SK-N-SH treated with all-trans-retinoic acid at 6 μM for 48 hours (cell line): ENCODE measurements around the gene RAPGEF1.

Experiments
- ATAC-seq: fragments of 200-7000 bp; cut with Tn5 transposase; 3 replicates; pipeline ENCODE4 v1.9.1; 2020; ENCODE audit warnings: mild to moderate bottlenecking, moderate library complexity
- ARNTL ChIP-seq: fragments of 450-650 bp; formaldehyde crosslinking; IDR thresholded peaks from 2 replicates; pipeline ENCODE4 v1.5.0; 2020; ENCODE audit warnings: low read depth, mild to moderate bottlenecking, moderate library complexity, borderline replicate concordance
- BACH2 ChIP-seq: fragments of 250-450 bp; sonication (Bioruptor Pico); IDR thresholded peaks from 2 replicates; pipeline ENCODE4 v1.9.0; 2021; ENCODE audit warnings: mild to moderate bottlenecking, borderline replicate concordance
- CSDC2 ChIP-seq: fragments of 250-450 bp; sonication (Bioruptor Pico); IDR thresholded peaks from 2 replicates; pipeline ENCODE4 v1.5.0; 2020; ENCODE audit warnings: mild to moderate bottlenecking, moderate library complexity
- GLIS3 ChIP-seq: fragments of 250-450 bp; sonication (Bioruptor Pico); IDR thresholded peaks from 2 replicates; pipeline ENCODE4 v1.5.0; 2020; ENCODE audit warnings: mild to moderate bottlenecking, moderate library complexity
- ISL1 ChIP-seq: fragments of 250-450 bp; sonication (Bioruptor Pico); IDR thresholded peaks from 2 replicates; pipeline ENCODE4 v2.1.2; 2022; ENCODE audit warnings: mild to moderate bottlenecking, moderate library complexity
- OSR1 ChIP-seq: fragments of 250-450 bp; sonication (Bioruptor Pico); IDR thresholded peaks from 2 replicates; pipeline ENCODE4 v1.8.0; 2022; ENCODE audit warnings: moderate library complexity, mild to moderate bottlenecking, inconsistent platforms
- PPARA ChIP-seq: fragments of 250-450 bp; sonication (Bioruptor Pico); IDR thresholded peaks from 2 replicates; pipeline ENCODE4 v1.5.0; 2020; ENCODE audit warnings: mild to moderate bottlenecking, borderline replicate concordance
- RARB ChIP-seq: fragments of 250-450 bp; sonication (Bioruptor Pico); IDR thresholded peaks from 2 replicates; pipeline ENCODE4 v1.8.0; 2021; ENCODE audit warnings: mild to moderate bottlenecking, moderate library complexity
- SNAI2 ChIP-seq: fragments of 250-450 bp; sonication (Bioruptor Pico); IDR thresholded peaks from 2 replicates; pipeline ENCODE4 v1.5.0; 2020; ENCODE audit warnings: mild to moderate bottlenecking, moderate library complexity
- TCF4 ChIP-seq: fragments of 250-450 bp; sonication (Bioruptor Pico); IDR thresholded peaks from 2 replicates; pipeline ENCODE4 v1.8.0; 2021; ENCODE audit warnings: mild to moderate bottlenecking, moderate library complexity, borderline replicate concordance
- TOX ChIP-seq: fragments of 250-450 bp; sonication (Bioruptor Pico); IDR thresholded peaks from 2 replicates; pipeline ENCODE4 v1.8.0; 2021; ENCODE audit warnings: mild to moderate bottlenecking, moderate library complexity, borderline replicate concordance
- ZFP3 ChIP-seq: fragments of 250-450 bp; sonication (Bioruptor Pico); IDR thresholded peaks from 2 replicates; pipeline ENCODE4 v1.5.0; 2020; ENCODE audit warnings: mild to moderate bottlenecking, moderate library complexity
- ZFP30 ChIP-seq: fragments of 450-650 bp; formaldehyde crosslinking; IDR thresholded peaks from 2 replicates; pipeline ENCODE4 v1.5.0; 2022; ENCODE audit warnings: mild to moderate bottlenecking, moderate library complexity
- ZNF565 ChIP-seq: fragments of 450-650 bp; formaldehyde crosslinking; conservative IDR thresholded peaks from 2 replicates; pipeline ENCODE4 v1.5.0; 2020; ENCODE audit warnings: low read depth, mild to moderate bottlenecking, moderate library complexity
- ZNF70 ChIP-seq: fragments of 450-650 bp; formaldehyde crosslinking; IDR thresholded peaks from 2 replicates; pipeline ENCODE4 v1.5.0; 2020; ENCODE audit warnings: mild to moderate bottlenecking, moderate library complexity
- ZNF8 ChIP-seq: fragments of 450-650 bp; formaldehyde crosslinking; IDR thresholded peaks from 2 replicates; pipeline ENCODE4 v1.5.0; 2020; ENCODE audit warnings: mild to moderate bottlenecking, moderate library complexity
- TF ChIP-seq, protein P1 (sequence below): fragments of 250-450 bp; sonication (Bioruptor Pico); IDR thresholded peaks from 2 replicates; pipeline ENCODE4 v1.5.0; 2020; ENCODE audit warnings: mild to moderate bottlenecking, moderate library complexity
- TF ChIP-seq, protein P2 (sequence below): fragments of 250-450 bp; sonication (Bioruptor Pico); IDR thresholded peaks from 2 replicates; pipeline ENCODE4 v1.8.0; 2021; ENCODE audit warnings: low read depth, mild to moderate bottlenecking, moderate library complexity, borderline replicate concordance
- TF ChIP-seq, protein P3 (sequence below): fragments of 250-450 bp; sonication (Bioruptor Pico); IDR thresholded peaks from 2 replicates; pipeline ENCODE4 v1.5.1; 2020; ENCODE audit warnings: low read depth, mild to moderate bottlenecking, moderate library complexity
- TF ChIP-seq, protein P4 (sequence below): fragments of 250-450 bp; sonication (Bioruptor Pico); IDR thresholded peaks from 2 replicates; pipeline ENCODE4 v1.5.1; 2021; ENCODE audit warnings: mild to moderate bottlenecking, moderate library complexity

RAPGEF1 gene

DNA sequence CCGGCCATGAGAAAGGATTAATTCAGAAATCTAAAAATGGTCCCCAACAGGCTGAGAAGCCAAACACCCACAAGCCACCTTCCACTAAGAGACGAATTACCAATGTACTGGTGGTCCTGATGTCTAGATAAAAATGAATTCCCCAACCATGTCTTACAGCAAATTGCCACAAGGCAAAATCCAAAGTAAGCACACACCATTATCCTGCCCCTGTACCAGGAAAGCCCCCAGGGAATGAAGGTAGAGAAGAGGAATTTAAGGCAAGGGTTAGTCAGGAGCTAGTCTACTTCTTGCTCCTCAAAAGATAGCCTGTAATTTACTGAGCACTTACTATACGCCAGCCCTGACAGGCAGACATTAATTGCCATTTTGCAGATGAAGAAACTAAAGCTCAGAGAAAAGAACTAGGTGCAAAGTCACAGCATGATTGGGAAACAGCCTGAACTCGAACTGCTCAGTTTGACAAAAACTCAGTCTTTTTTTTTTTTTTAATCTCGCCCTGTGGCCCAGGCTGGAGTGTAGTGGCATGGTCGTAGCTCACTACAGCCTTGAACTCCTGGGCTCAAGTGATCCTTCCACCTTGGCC is 64.3 kb downstream of the RAPGEF1 start:
- ATAC-seq, result no peak
- TF ChIP-seq ZNF70 (CRISPR knock-in tag) (no peak), GLIS3 (CRISPR knock-in tag) (no peak), ISL1 (no peak)

DNA sequence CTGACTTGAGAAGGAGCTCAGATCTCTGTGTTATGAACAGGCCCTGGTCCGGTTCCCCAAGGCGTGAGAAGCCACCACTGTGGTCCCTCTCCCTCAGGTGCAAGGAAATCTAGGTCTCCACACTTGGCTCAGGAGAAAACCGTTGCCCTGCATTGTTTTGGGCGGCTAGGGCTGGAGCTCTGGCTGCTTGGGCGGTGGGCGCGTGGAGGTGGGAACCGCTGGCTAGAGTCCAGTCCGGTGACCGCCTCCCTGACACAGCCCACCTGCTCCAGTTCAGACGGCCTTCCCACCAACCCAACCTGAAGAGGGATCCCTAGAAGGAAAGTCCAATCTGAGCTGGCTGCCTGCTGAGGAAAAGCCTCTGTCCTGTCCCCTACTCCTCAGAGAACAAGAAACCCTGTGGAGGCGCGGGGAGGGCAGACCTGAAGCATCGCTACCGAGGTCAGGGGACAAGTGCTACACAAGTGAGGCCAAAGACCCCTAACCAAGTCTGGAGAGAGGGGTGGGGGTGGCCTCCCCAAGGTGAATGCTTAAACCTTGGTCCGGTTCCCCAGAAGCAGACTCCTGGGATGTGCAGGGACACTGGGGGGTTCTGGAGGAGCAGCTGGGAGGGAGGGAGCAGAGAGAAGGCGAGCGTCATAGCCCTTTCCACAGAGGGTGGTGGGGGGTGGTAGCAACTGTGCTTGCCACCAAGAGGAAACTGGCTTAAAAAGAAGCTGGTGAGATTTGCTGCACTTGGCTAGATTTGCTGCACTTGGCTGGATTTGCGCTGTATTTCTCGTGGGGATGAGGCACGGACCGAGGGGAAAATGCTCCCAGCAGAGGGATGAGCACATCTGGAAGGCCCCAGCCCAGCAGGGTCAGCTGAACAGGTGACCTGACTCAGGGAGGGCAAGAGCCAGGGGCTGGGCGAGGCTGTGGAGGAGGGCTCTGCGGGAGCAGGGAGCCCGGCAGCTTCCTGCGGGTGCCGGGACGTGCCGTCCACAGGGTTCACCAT is 65.2 kb downstream of the RAPGEF1 start:
- ATAC-seq, result no peak
- no peak for TF ChIP-seq RARB (CRISPR knock-in tag)
- no peak for TF ChIP-seq ARNTL (CRISPR knock-in tag)
- TF ChIP-seq, protein P1, sequence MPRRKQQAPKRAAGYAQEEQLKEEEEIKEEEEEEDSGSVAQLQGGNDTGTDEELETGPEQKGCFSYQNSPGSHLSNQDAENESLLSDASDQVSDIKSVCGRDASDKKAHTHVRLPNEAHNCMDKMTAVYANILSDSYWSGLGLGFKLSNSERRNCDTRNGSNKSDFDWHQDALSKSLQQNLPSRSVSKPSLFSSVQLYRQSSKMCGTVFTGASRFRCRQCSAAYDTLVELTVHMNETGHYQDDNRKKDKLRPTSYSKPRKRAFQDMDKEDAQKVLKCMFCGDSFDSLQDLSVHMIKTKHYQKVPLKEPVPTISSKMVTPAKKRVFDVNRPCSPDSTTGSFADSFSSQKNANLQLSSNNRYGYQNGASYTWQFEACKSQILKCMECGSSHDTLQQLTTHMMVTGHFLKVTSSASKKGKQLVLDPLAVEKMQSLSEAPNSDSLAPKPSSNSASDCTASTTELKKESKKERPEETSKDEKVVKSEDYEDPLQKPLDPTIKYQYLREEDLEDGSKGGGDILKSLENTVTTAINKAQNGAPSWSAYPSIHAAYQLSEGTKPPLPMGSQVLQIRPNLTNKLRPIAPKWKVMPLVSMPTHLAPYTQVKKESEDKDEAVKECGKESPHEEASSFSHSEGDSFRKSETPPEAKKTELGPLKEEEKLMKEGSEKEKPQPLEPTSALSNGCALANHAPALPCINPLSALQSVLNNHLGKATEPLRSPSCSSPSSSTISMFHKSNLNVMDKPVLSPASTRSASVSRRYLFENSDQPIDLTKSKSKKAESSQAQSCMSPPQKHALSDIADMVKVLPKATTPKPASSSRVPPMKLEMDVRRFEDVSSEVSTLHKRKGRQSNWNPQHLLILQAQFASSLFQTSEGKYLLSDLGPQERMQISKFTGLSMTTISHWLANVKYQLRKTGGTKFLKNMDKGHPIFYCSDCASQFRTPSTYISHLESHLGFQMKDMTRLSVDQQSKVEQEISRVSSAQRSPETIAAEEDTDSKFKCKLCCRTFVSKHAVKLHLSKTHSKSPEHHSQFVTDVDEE (CRISPR knock-in tag), result no peak
- no peak for TF ChIP-seq OSR1 (CRISPR knock-in tag)
- TF ChIP-seq GLIS3 (CRISPR knock-in tag), result no peak
- no peak for TF ChIP-seq ZFP3 (CRISPR knock-in tag)
- no peak for TF ChIP-seq ZNF565
- TF ChIP-seq CSDC2 (CRISPR knock-in tag), result no peak
- TF ChIP-seq SNAI2 (CRISPR knock-in tag), result no peak
- TF ChIP-seq, protein P2, sequence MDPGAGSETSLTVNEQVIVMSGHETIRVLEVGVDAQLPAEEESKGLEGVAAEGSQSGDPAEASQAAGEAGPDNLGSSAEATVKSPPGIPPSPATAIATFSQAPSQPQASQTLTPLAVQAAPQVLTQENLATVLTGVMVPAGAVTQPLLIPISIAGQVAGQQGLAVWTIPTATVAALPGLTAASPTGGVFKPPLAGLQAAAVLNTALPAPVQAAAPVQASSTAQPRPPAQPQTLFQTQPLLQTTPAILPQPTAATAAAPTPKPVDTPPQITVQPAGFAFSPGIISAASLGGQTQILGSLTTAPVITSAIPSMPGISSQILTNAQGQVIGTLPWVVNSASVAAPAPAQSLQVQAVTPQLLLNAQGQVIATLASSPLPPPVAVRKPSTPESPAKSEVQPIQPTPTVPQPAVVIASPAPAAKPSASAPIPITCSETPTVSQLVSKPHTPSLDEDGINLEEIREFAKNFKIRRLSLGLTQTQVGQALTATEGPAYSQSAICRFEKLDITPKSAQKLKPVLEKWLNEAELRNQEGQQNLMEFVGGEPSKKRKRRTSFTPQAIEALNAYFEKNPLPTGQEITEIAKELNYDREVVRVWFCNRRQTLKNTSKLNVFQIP (CRISPR knock-in tag), result no peak
- TF ChIP-seq TOX (CRISPR knock-in tag), result no peak

DNA sequence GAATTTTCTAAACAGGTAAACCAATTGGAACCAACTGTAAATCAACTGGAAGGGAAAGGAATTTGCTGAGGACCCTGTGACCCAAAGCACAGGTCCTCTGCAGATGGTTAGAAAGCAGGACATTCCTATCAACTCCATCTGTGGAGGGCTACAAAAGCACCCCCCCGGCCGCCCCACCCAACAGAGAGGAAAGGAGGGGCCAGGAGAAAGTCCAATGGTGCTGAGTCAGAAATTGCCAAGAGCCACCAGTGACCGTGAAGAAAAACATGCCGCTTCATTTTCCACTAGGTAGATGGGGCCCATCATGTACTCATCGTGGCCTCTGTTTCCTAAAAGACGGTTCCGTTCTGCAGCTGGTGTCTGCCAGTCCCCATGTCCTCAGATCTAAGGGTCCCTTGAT is 66.3 kb downstream of the RAPGEF1 start:
- TF ChIP-seq BACH2 (CRISPR knock-in tag) (no peak), ARNTL (CRISPR knock-in tag) (no peak), ZNF8 (CRISPR knock-in tag) (no peak), TCF4 (CRISPR knock-in tag) (no peak), SNAI2 (CRISPR knock-in tag) (no peak), ZFP30 (no peak), OSR1 (CRISPR knock-in tag) (no peak), ISL1 (no peak), ZNF70 (CRISPR knock-in tag) (no peak), PPARA (CRISPR knock-in tag) (no peak), TOX (CRISPR knock-in tag) (no peak)
- TF ChIP-seq, protein P1 (CRISPR knock-in tag), result no peak
- TF ChIP-seq, protein P3, sequence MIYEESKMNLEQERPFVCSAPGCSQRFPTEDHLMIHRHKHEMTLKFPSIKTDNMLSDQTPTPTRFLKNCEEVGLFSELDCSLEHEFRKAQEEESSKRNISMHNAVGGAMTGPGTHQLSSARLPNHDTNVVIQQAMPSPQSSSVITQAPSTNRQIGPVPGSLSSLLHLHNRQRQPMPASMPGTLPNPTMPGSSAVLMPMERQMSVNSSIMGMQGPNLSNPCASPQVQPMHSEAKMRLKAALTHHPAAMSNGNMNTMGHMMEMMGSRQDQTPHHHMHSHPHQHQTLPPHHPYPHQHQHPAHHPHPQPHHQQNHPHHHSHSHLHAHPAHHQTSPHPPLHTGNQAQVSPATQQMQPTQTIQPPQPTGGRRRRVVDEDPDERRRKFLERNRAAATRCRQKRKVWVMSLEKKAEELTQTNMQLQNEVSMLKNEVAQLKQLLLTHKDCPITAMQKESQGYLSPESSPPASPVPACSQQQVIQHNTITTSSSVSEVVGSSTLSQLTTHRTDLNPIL (CRISPR knock-in tag), result no peak
- TF ChIP-seq, protein P4, sequence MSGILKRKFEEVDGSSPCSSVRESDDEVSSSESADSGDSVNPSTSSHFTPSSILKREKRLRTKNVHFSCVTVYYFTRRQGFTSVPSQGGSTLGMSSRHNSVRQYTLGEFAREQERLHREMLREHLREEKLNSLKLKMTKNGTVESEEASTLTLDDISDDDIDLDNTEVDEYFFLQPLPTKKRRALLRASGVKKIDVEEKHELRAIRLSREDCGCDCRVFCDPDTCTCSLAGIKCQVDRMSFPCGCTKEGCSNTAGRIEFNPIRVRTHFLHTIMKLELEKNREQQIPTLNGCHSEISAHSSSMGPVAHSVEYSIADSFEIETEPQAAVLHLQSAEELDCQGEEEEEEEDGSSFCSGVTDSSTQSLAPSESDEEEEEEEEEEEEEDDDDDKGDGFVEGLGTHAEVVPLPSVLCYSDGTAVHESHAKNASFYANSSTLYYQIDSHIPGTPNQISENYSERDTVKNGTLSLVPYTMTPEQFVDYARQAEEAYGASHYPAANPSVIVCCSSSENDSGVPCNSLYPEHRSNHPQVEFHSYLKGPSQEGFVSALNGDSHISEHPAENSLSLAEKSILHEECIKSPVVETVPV, result no peak
- no peak for ATAC-seq
